Gastroesophageal sphincter (tissue), 4 donors: ENCODE results near the gene CCL17. TPM values are rescaled to one million over a fixed set of nuclear protein-coding genes. Genes with fewer than 3 reads are reported as not detected.
A peak's percentile ranks its signal among the peaks of the same experiment; 100 is the strongest.

Experiments
- ATAC-seq: fragments of 150-250 bp; one replicate; pipeline ENCODE4 v1.9.1; 2016; ENCODE audit warnings: mild to moderate bottlenecking, moderate library complexity
- H3K27ac ChIP-seq, 4 donors: fragments of 200-600 bp; sonication (generic) in 3 of 4; 1 replicate in 3 of 4; 2 replicates in 1 of 4; pipeline ENCODE4 v1.5.1; 2016 to 2019
- H3K27me3 ChIP-seq: fragments of 200-600 bp; sonication (generic); one replicate; pipeline ENCODE4 v1.5.1; 2019
- H3K36me3 ChIP-seq, 2 donors: fragments of 200-600 bp; sonication (generic); one replicate each; pipeline ENCODE4 v1.5.1; 2019; ENCODE audit warnings: control low read depth in 1 of 2
- H3K4me1 ChIP-seq, 3 donors: fragments of 200-600 bp; sonication (generic); 1 replicate in 2 of 3; 2 replicates in 1 of 3; pipeline ENCODE4 v1.5.1; 2016 to 2019; ENCODE audit warnings: control low read depth in 2 of 3
- H3K4me3 ChIP-seq, 2 donors: fragments of 200-600 bp; sonication (generic); one replicate each; pipeline ENCODE4 v1.5.1; 2019; ENCODE audit warnings: mild to moderate bottlenecking in 1 of 2, moderate library complexity in 1 of 2
- H3K9me3 ChIP-seq, 3 donors: fragments of 200-600 bp; sonication (generic); one replicate each; pipeline ENCODE4 v1.5.1; 2017 to 2019; ENCODE audit warnings: control low read depth in 2 of 3
- EP300 ChIP-seq: sonication (generic); formaldehyde crosslinking; IDR thresholded peaks from one replicate; pipeline ENCODE4 v1.6.1; 2017; ENCODE audit warnings: antibody characterized with exemption, mild to moderate bottlenecking
- POLR2A ChIP-seq, 2 donors: fragments of 450-650 bp; IDR thresholded peaks; one replicate each; pipeline ENCODE4 v1.6.1; 2017; ENCODE audit warnings: antibody characterized with exemption in 2 of 2, mild to moderate bottlenecking in 2 of 2, moderate library complexity in 1 of 2
- POLR2AphosphoS5 ChIP-seq: sonication (generic); formaldehyde crosslinking; IDR thresholded peaks from one replicate; pipeline ENCODE4 v1.6.1; 2017; ENCODE audit warnings: antibody characterized with exemption
- WGBS, 2 donors: methylation state at CpG; one replicate each; pipeline ENCODE4 v1.1.5; 2018; ENCODE audit warnings: low coverage in 1 of 2; 5-methylcytosine and 5-hydroxymethylcytosine counted together
- total RNA-seq, 4 donors: library from RNA; depleted of rRNA; stranded (reverse); fragments of >200 nt; gene quantifications; one replicate each; pipeline ENCODE4 v1.1.0, GENCODE V29; 2016
- TF ChIP-seq, protein P1 (sequence below), 4 experiments: fragments of 200-600 bp in 2 of 4; fragments of 450-650 bp in 2 of 4; sonication (generic) in 1 of 4; IDR thresholded peaks; one replicate each; pipeline ENCODE4 v1.5.1; 2017 to 2019; ENCODE audit warnings: antibody characterized with exemption in 4 of 4, mild to moderate bottlenecking in 2 of 4, moderate library complexity in 2 of 4

Gene CCL17
- total RNA-seq, 4 donors from 2014 or later, result not detected

GRCh38 chr16:57401943-57402640 is 2.5 kb upstream of the CCL17 start:
- WGBS, 2 donors, result 40% methylated on average over 1 of the region's 7 CpGs; no CpG with 5 or more reads in 1 of the 2 donors
- no peak overlapping the region for H3K4me3 ChIP-seq
- H3K4me1 ChIP-seq, result no peaks in the 10 kb centered on the region
- no peaks in the 10 kb centered on the region for H3K27me3 ChIP-seq
- no peak overlapping the region for H3K27ac ChIP-seq
- no peak for ATAC-seq
- no peak for TF ChIP-seq POLR2AphosphoS5
- no peaks in the 10 kb centered on the region for H3K36me3 ChIP-seq
- H3K9me3 ChIP-seq, result no peaks in the 10 kb centered on the region

- Histone ChIP-seq H3K9me3 (no peaks in the 10 kb centered on the region), H3K4me3 (no peak overlapping the region), H3K4me1 (peaks cover 0 to 6% (median 2%) of the 10 kb centered on the region in 3 donors), H3K27me3 (no peaks in the 10 kb centered on the region), H3K27ac (no peak overlapping the region), H3K36me3 (no peaks in the 10 kb centered on the region)
- no peak for ATAC-seq
- TF ChIP-seq, protein P1, sequence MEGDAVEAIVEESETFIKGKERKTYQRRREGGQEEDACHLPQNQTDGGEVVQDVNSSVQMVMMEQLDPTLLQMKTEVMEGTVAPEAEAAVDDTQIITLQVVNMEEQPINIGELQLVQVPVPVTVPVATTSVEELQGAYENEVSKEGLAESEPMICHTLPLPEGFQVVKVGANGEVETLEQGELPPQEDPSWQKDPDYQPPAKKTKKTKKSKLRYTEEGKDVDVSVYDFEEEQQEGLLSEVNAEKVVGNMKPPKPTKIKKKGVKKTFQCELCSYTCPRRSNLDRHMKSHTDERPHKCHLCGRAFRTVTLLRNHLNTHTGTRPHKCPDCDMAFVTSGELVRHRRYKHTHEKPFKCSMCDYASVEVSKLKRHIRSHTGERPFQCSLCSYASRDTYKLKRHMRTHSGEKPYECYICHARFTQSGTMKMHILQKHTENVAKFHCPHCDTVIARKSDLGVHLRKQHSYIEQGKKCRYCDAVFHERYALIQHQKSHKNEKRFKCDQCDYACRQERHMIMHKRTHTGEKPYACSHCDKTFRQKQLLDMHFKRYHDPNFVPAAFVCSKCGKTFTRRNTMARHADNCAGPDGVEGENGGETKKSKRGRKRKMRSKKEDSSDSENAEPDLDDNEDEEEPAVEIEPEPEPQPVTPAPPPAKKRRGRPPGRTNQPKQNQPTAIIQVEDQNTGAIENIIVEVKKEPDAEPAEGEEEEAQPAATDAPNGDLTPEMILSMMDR (IDR thresholded peaks at IDR 0.05), result no peak
- TF ChIP-seq POLR2AphosphoS5, result no peak
- no peak for TF ChIP-seq POLR2A (IDR thresholded peaks at IDR 0.05)
- TF ChIP-seq EP300, result no peak
- 60 to 62% methylated on average over 2 to 3 of the region's 3 CpGs for WGBS, 2 donors
Measured at GRCh38 chr16:57405097-57405496, 530 bp downstream of the CCL17 start.

- no peaks in the 10 kb centered on the region for H3K9me3 ChIP-seq
- WGBS, 2 donors, result 71 to 76% methylated on average over 2 of the region's 2 CpGs
- TF ChIP-seq POLR2AphosphoS5 (no peak), EP300 (no peak), POLR2A (IDR thresholded peaks at IDR 0.05) (no peak)
- TF ChIP-seq, protein P1 (IDR thresholded peaks at IDR 0.05), result no peak
- ATAC-seq, result no peak
- H3K4me1 ChIP-seq, result peaks cover 0 to 9% (median 2%) of the 10 kb centered on the region in 3 donors
- H3K36me3 ChIP-seq, result no peaks in the 10 kb centered on the region
- H3K27ac ChIP-seq, result no peak overlapping the region
- H3K4me3 ChIP-seq, result no peak overlapping the region
- H3K27me3 ChIP-seq, result no peaks in the 10 kb centered on the region
Measured at GRCh38 chr16:57406881-57407280, 2.3 kb downstream of the CCL17 start.

GRCh38 chr16:57407521-57408353 is 3.2 kb downstream of the CCL17 start:
- peaks cover 0 to 9% (median 2%) of the 10 kb centered on the region in 3 donors for H3K4me1 ChIP-seq
- no peaks in the 10 kb centered on the region for H3K27me3 ChIP-seq
- no peak overlapping the region for H3K4me3 ChIP-seq
- H3K36me3 ChIP-seq, result no peaks in the 10 kb centered on the region
- H3K9me3 ChIP-seq, result no peaks in the 10 kb centered on the region
- TF ChIP-seq, protein P1 (IDR thresholded peaks at IDR 0.05), result no peak
- TF ChIP-seq EP300, result no peak
- no peak for TF ChIP-seq POLR2AphosphoS5
- TF ChIP-seq POLR2A (IDR thresholded peaks at IDR 0.05), result no peak
- H3K27ac ChIP-seq, result no peak overlapping the region
- ATAC-seq, result no peak
- 82 to 90% methylated on average over 5 of the region's 5 CpGs for whole genome bisulfite sequencing, 2 donors

GRCh38 chr16:57409065-57409464 is 4.5 kb downstream of the CCL17 start:
- no peaks in the 10 kb centered on the region for H3K36me3 ChIP-seq
- WGBS, 2 donors, result 56 to 94% methylated on average over 2 to 5 of the region's 5 CpGs
- H3K4me1 ChIP-seq, result peaks cover 0 to 9% (median 2%) of the 10 kb centered on the region in 3 donors
- TF ChIP-seq, protein P1 (IDR thresholded peaks at IDR 0.05), result no peak
- TF ChIP-seq POLR2AphosphoS5 (no peak), EP300 (no peak), POLR2A (IDR thresholded peaks at IDR 0.05) (no peak)
- H3K27me3 ChIP-seq, result no peaks in the 10 kb centered on the region
- ATAC-seq, result peak; percentile 21
- no peaks in the 10 kb centered on the region for H3K9me3 ChIP-seq
- H3K27ac ChIP-seq, result peak overlapping the region in 1 of 4 donors; percentile 54
- no peak overlapping the region for H3K4me3 ChIP-seq
